ENCODE data around the gene TMEM161A. TPM values are rescaled to one million over a fixed set of nuclear protein-coding genes. Genes with fewer than 3 reads are reported as not detected.
A peak's percentile ranks its signal among the peaks of the same experiment; 100 is the strongest.
"Not testable (repeated sequence)": the region's sequence is repeated elsewhere in the genome, so short reads cannot be mapped to it uniquely, and the experiment has no call there.

TMEM161A gene
- total and polyA plus RNA-seq, 4 donors = 9.6 to 36.8 (median 24.2) TPM

DNA sequence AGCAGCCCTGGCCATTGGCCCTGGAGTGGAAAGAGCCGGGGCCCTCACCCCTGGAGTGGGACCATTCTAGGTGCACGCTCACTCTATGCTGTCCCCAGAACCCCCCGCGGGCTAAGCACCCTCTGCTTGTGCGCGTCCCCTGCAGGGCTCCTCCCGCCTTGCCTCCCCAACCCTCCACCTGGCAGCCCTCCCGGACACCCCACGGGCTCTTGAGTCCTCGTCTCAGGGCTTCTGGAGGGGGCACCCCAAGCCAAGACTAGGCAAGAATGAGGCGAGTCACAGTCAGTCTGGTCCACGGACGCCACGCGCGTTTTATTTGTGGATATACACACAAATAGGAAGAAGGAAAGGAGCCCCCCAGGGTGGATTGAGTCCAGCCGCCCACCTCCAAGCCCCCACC lies 7.0 kb upstream of the TMEM161A start:
- no peaks in the 10 kb centered on the region for H3K9me3 ChIP-seq (ENCODE audit: control insufficient read depth, insufficient read depth, low read length)
- H3K4me1 ChIP-seq (ENCODE audit: control insufficient read depth, insufficient read depth, low read length) = peaks cover 11% of the 10 kb centered on the region
- whole genome bisulfite sequencing (ENCODE audit: insufficient coverage) = 87% methylated on average over 17 of the region's 17 CpGs
- H3K27ac ChIP-seq (ENCODE audit: low read depth, low read length) = no peak overlapping the region
- H3K36me3 ChIP-seq (ENCODE audit: control insufficient read depth, insufficient read depth, low read length) = peaks cover 26% of the 10 kb centered on the region
- no peaks in the 10 kb centered on the region for H3K27me3 ChIP-seq (ENCODE audit: control insufficient read depth, insufficient read depth, low read length)
- DNase-seq (ENCODE audit: low read depth in 4 of 6, low spot score in 6 of 6) = no peak
- H3K4me3 ChIP-seq (ENCODE audit: low read depth, low read length) = no peak overlapping the region

DNA sequence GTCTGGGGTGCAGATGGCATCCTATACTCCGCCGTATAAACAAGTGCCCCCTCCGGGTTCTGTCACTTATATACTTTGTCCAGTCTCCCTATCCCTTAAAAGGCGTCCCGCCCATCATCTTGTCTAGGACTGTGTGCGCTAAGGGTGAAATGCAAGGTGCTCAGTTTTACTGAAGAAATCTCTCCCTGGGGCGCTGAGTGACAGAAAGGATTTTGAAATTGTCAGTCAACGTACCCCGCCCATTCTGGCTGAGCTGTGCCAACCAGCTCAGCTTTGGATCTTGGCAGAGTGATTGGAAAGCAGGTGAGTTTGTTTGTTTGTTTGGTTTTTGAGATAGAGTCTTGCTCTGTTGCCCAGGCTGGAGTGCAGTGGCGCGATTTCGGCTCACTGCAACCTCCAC lies 4.1 kb upstream of the TMEM161A start:
- 94% methylated on average over 9 of the region's 12 CpGs for WGBS (ENCODE audit: insufficient coverage)
- H3K4me1 ChIP-seq (ENCODE audit: control insufficient read depth, insufficient read depth, low read length) = peaks cover 20% of the 10 kb centered on the region
- H3K27me3 ChIP-seq (ENCODE audit: control insufficient read depth, insufficient read depth, low read length) = no peaks in the 10 kb centered on the region
- no peak overlapping the region for H3K27ac ChIP-seq (ENCODE audit: low read depth, low read length)
- DNase-seq (ENCODE audit: low read depth in 4 of 6, low spot score in 6 of 6) = no peak
- peaks cover 15% of the 10 kb centered on the region for H3K36me3 ChIP-seq (ENCODE audit: control insufficient read depth, insufficient read depth, low read length)
- no peak overlapping the region for H3K4me3 ChIP-seq (ENCODE audit: low read depth, low read length)
- no peaks in the 10 kb centered on the region for H3K9me3 ChIP-seq (ENCODE audit: control insufficient read depth, insufficient read depth, low read length)

DNA sequence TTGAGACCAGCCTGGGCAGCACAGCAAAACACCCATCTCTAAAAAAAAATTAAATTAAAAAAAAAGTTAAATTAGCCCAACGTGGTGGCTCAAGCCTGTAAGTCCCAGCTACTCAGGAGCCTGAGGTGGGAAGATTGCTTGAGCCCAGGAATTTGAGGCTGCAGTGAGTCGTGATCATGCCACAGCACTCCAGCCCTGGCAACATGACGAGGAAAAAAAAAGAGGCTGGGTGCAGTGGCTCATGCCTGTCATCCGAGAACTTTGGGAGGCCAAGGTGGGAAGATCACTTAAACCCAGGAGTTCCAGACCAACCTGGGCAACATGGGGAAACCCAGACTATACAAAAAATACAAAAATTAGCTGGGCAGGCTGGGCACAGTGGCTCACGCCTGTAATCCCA lies 2.2 kb upstream of the TMEM161A start:
- Histone ChIP-seq H3K4me1 (ENCODE audit: control insufficient read depth, insufficient read depth, low read length) (peaks cover 16% of the 10 kb centered on the region), H3K36me3 (ENCODE audit: control insufficient read depth, insufficient read depth, low read length) (peaks cover 4% of the 10 kb centered on the region), H3K4me3 (ENCODE audit: low read depth, low read length) (no peak overlapping the region), H3K27ac (ENCODE audit: low read depth, low read length) (no peak overlapping the region), H3K27me3 (ENCODE audit: control insufficient read depth, insufficient read depth, low read length) (no peaks in the 10 kb centered on the region), H3K9me3 (ENCODE audit: control insufficient read depth, insufficient read depth, low read length) (no peaks in the 10 kb centered on the region)
- no peak for DNase-seq (ENCODE audit: low read depth in 4 of 6, low spot score in 6 of 6)
- WGBS (ENCODE audit: insufficient coverage) = 56% methylated on average over 4 of the region's 5 CpGs

DNA sequence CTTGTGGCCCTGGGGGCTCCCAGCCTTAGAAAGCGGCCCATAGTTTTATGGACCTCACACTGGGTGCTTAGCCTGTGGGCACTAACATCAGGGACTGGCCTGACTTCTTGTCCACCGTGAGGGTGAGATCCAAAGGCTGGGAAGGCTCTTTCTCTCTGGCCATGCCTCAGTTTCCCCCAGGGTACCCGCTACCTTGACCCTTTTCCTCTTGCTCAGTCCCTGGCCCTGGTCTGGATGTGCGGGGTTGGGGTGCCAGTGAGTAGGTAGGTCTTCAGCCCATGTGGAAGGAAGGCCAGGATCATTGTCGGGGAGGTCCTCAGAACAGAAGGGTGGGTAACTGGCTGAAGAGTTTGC lies 1.6 kb upstream of the TMEM161A start:
- Histone ChIP-seq H3K9me3 (ENCODE audit: control insufficient read depth, insufficient read depth, low read length) (no peaks in the 10 kb centered on the region), H3K4me1 (ENCODE audit: control insufficient read depth, insufficient read depth, low read length) (peaks cover 15% of the 10 kb centered on the region), H3K36me3 (ENCODE audit: control insufficient read depth, insufficient read depth, low read length) (no peaks in the 10 kb centered on the region), H3K4me3 (ENCODE audit: low read depth, low read length) (no peak overlapping the region), H3K27me3 (ENCODE audit: control insufficient read depth, insufficient read depth, low read length) (no peaks in the 10 kb centered on the region), H3K27ac (ENCODE audit: low read depth, low read length) (no peak overlapping the region)
- no peak for DNase-seq (ENCODE audit: low read depth in 4 of 6, low spot score in 6 of 6)
- 43% methylated on average over 2 of the region's 5 CpGs for WGBS (ENCODE audit: insufficient coverage)

DNA sequence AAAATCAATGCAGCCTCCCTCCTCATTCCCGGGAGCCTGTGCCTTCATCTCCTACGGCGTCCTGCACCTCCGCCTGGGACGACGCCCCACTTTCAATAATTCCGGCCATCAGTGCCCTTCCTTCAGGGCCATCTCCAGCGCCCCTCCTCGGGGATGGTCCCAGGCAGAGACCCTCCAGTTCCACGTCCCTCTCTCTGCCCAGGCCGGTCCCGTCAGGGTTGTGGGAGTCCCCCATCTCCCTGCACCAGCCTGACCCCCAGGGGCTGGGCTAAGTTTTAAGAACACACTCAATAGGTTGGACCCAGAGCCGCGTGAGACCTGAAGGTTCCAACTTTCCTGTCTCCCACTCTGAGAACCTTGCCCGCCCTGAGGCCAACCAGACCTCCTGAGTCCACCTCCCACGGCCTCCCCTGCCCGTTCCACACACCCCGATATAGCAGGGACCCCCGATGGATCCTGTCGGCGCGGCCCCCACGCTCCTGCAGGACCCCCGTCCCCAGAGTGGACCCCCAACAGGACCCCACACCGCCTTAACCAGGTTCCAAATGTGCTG lies 646 bp downstream of the TMEM161A start:
- peaks cover 8% of the 10 kb centered on the region for H3K36me3 ChIP-seq (ENCODE audit: control insufficient read depth, insufficient read depth, low read length)
- no peak overlapping the region for H3K27ac ChIP-seq (ENCODE audit: low read depth, low read length)
- H3K27me3 ChIP-seq (ENCODE audit: control insufficient read depth, insufficient read depth, low read length) = no peaks in the 10 kb centered on the region
- peaks cover 20% of the 10 kb centered on the region for H3K4me1 ChIP-seq (ENCODE audit: control insufficient read depth, insufficient read depth, low read length)
- H3K4me3 ChIP-seq (ENCODE audit: low read depth, low read length) = peak overlapping the region; percentile 83
- H3K9me3 ChIP-seq (ENCODE audit: control insufficient read depth, insufficient read depth, low read length) = no peaks in the 10 kb centered on the region
- WGBS (ENCODE audit: insufficient coverage) = 7% methylated on average over 23 of the region's 25 CpGs
- no peak for DNase-seq (ENCODE audit: low read depth in 4 of 6, low spot score in 6 of 6)

DNA sequence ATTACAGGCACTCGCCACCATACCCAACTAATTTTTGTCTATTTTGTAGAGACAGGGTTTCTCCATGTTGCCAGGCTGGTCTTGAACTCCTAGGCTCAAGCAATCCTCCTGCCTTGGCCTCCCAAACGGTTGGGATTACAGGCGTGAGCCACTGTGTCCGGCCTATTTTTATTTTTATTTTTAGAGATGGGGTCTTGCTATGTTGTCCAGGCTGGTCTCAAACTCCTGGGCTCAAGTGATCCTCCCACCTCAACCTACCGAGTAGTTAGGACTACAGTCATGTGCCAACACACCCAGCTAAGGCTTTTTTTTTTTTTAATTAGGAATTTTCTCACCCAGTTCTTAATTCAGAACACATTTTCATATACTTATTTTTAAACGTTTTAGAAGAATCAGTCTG lies 2.6 kb downstream of the TMEM161A start:
- H3K4me1 ChIP-seq (ENCODE audit: control insufficient read depth, insufficient read depth, low read length) = peaks cover 20% of the 10 kb centered on the region
- H3K4me3 ChIP-seq (ENCODE audit: low read depth, low read length); H3K27me3 ChIP-seq (ENCODE audit: control insufficient read depth, insufficient read depth, low read length); DNase-seq (ENCODE audit: low read depth in 4 of 6, low spot score in 6 of 6); H3K9me3 ChIP-seq (ENCODE audit: control insufficient read depth, insufficient read depth, low read length); H3K27ac ChIP-seq (ENCODE audit: low read depth, low read length): not testable (repeated sequence)
- no CpG with 5 or more reads among the region's 6 CpGs for WGBS (ENCODE audit: insufficient coverage)
- H3K36me3 ChIP-seq (ENCODE audit: control insufficient read depth, insufficient read depth, low read length) = peaks cover 16% of the 10 kb centered on the region

DNA sequence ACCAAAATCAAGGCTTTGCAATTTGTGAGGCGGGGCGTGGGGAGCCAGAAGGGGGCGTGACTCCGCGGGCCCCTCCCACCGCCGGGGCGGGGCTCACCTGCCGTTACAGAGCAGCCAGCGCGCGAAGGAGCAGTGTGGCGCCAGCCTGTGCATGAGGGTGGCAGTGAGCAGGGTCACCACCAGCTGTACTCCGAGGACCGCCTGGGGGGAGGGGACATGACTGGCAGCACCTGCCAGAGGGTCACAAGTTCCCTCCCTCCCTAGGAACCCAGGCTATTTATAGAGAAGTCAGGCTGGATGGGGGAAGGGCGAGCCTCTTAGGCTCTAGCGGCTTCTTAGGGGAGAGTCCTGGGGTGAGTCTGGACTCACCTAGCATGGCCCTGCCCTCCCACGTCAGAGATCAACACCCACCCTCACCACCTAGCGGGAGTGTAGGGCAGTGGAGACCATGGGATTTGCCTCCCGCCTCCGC lies 3.6 kb downstream of the TMEM161A start:
- H3K27me3 ChIP-seq (ENCODE audit: control insufficient read depth, insufficient read depth, low read length) = no peaks in the 10 kb centered on the region
- H3K9me3 ChIP-seq (ENCODE audit: control insufficient read depth, insufficient read depth, low read length) = peaks cover 2% of the 10 kb centered on the region
- no peak for DNase-seq (ENCODE audit: low read depth in 4 of 6, low spot score in 6 of 6)
- 14% methylated on average over 13 of the region's 21 CpGs for WGBS (ENCODE audit: insufficient coverage)
- peaks cover 22% of the 10 kb centered on the region for H3K36me3 ChIP-seq (ENCODE audit: control insufficient read depth, insufficient read depth, low read length)
- no peak overlapping the region for H3K27ac ChIP-seq (ENCODE audit: low read depth, low read length)
- H3K4me3 ChIP-seq (ENCODE audit: low read depth, low read length) = no peak overlapping the region
- peaks cover 20% of the 10 kb centered on the region for H3K4me1 ChIP-seq (ENCODE audit: control insufficient read depth, insufficient read depth, low read length)

DNA sequence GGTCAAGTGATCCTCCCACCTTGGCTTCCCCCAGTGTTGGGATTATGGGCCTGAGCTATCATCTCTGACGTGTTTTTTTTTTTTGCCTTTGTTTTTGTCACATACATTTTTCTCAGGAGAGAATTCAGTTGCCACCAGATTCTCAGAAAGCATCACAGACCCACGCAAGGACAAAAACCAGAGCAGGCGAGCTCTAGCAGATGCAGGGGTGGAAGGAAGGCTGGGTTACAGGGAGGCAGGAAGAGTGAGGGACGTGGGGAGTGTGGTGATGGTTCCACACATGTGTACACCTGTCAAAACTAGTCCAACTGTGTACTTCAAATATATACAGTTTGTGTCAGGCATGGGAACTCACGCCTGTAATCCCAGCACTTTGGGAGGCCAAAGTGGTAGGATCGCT lies 4.3 kb downstream of the TMEM161A start:
- peaks cover 26% of the 10 kb centered on the region for H3K36me3 ChIP-seq (ENCODE audit: control insufficient read depth, insufficient read depth, low read length)
- peaks cover 20% of the 10 kb centered on the region for H3K4me1 ChIP-seq (ENCODE audit: control insufficient read depth, insufficient read depth, low read length)
- H3K27me3 ChIP-seq (ENCODE audit: control insufficient read depth, insufficient read depth, low read length) = no peaks in the 10 kb centered on the region
- peaks cover 2% of the 10 kb centered on the region for H3K9me3 ChIP-seq (ENCODE audit: control insufficient read depth, insufficient read depth, low read length)
- H3K4me3 ChIP-seq (ENCODE audit: low read depth, low read length) = no peak overlapping the region
- H3K27ac ChIP-seq (ENCODE audit: low read depth, low read length) = no peak overlapping the region
- no peak for DNase-seq (ENCODE audit: low read depth in 4 of 6, low spot score in 6 of 6)
- WGBS (ENCODE audit: insufficient coverage) = no CpG with 5 or more reads among the region's 6 CpGs

DNA sequence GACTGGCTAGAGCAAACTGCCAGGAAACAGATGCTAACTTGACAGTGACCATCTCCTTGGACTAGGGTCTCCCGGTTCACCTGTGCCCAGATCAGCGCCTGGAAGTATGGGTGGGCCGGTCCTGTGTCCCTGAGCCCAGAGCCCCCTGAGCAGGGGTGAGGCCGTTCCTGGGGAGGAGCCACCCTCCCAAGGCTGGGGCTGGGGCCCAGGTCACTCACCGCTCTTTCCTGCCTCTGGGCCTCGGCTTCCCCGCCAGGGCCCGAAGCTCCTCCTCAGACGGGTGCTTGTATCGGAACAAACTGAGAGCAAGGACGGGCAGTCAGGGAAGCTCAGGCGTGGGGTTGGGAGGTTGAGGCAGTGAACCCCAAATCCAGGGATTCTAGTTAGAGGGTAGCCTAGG lies 5.4 kb downstream of the TMEM161A start:
- peaks cover 17% of the 10 kb centered on the region for H3K4me1 ChIP-seq (ENCODE audit: control insufficient read depth, insufficient read depth, low read length)
- peaks cover 26% of the 10 kb centered on the region for H3K36me3 ChIP-seq (ENCODE audit: control insufficient read depth, insufficient read depth, low read length)
- peaks cover 2% of the 10 kb centered on the region for H3K9me3 ChIP-seq (ENCODE audit: control insufficient read depth, insufficient read depth, low read length)
- no peak for DNase-seq (ENCODE audit: low read depth in 4 of 6, low spot score in 6 of 6)
- H3K27me3 ChIP-seq (ENCODE audit: control insufficient read depth, insufficient read depth, low read length) = no peaks in the 10 kb centered on the region
- no peak overlapping the region for H3K4me3 ChIP-seq (ENCODE audit: low read depth, low read length)
- WGBS (ENCODE audit: insufficient coverage) = 96% methylated on average over 12 of the region's 12 CpGs
- H3K27ac ChIP-seq (ENCODE audit: low read depth, low read length) = no peak overlapping the region

DNA sequence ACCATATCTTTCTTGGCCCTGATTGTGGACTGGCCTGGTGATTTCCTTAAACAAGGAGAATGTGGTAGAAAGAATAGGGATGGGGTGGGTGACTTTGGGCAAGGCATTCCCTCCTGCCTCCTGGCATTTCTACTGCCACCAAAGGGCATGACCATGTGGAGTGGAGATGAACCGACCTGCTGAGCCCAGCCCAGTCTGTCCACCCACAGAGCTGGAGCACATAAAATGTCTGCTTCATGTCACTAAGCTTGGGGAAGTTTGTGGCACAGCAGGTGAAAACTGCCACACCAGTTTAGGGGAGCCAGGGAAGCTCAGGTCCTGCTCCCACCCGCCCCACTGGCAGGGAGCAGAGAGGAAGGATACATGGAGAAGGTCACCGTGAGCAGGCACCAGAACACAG lies 6.3 kb downstream of the TMEM161A start:
- 82% methylated on average over 3 of the region's 3 CpGs for WGBS (ENCODE audit: insufficient coverage)
- Histone ChIP-seq H3K4me1 (ENCODE audit: control insufficient read depth, insufficient read depth, low read length) (peaks cover 8% of the 10 kb centered on the region), H3K27me3 (ENCODE audit: control insufficient read depth, insufficient read depth, low read length) (no peaks in the 10 kb centered on the region), H3K9me3 (ENCODE audit: control insufficient read depth, insufficient read depth, low read length) (peaks cover 2% of the 10 kb centered on the region), H3K4me3 (ENCODE audit: low read depth, low read length) (no peak overlapping the region), H3K27ac (ENCODE audit: low read depth, low read length) (no peak overlapping the region), H3K36me3 (ENCODE audit: control insufficient read depth, insufficient read depth, low read length) (peaks cover 26% of the 10 kb centered on the region)
- no peak for DNase-seq (ENCODE audit: low read depth in 4 of 6, low spot score in 6 of 6)

All from spinal cord (tissue), 10 donors.